HG02870 (cell line): Measurements from ENCODE around the gene SPIRE1.
A peak's percentile ranks its signal among the peaks of the same experiment; 100 is the strongest.
"Not testable (repeated sequence)": the region's sequence is repeated elsewhere in the genome, so short reads cannot be mapped to it uniquely, and the experiment has no call there.

Experiments used
- ATAC-seq: cut with Tn5 transposase; IDR thresholded peaks from one replicate; pipeline ENCODE4 v1.9.1; 2021; ENCODE audit warnings: mild to moderate bottlenecking, moderate library complexity; ENCODE audit not compliant: unreplicated experiment

The SPIRE1 gene

GRCh38 chr18:12423393-12423792 is 234.5 kb downstream of the SPIRE1 start:
- no peak for ATAC-seq

- no peak for ATAC-seq
Measured at GRCh38 chr18:12422936-12423335, 235.0 kb downstream of the SPIRE1 start.

- no peak for ATAC-seq
Measured at GRCh38 chr18:12421732-12422131, 236.2 kb downstream of the SPIRE1 start.

GRCh38 chr18:12420821-12421421 is 237.0 kb downstream of the SPIRE1 start:
- ATAC-seq: no peak

- no peak for ATAC-seq
Measured at GRCh38 chr18:12417687-12418086, 240.2 kb downstream of the SPIRE1 start.

- no peak for ATAC-seq
Measured at GRCh38 chr18:12416098-12416729, 241.7 kb downstream of the SPIRE1 start.

- no peak for ATAC-seq
Measured at GRCh38 chr18:12411456-12411855, 246.5 kb downstream of the SPIRE1 start.

- ATAC-seq: not testable (repeated sequence)
Measured at GRCh38 chr18:12410747-12411146, 247.2 kb downstream of the SPIRE1 start.

GRCh38 chr18:12410081-12410481 is 247.8 kb downstream of the SPIRE1 start:
- no peak for ATAC-seq

- no peak for ATAC-seq
Measured at GRCh38 chr18:12409469-12409868, 248.4 kb downstream of the SPIRE1 start.

GRCh38 chr18:12408247-12408869 is 249.5 kb downstream of the SPIRE1 start:
- ATAC-seq: peak; percentile 18

GRCh38 chr18:12406371-12407111 is 251.4 kb downstream of the SPIRE1 start:
- ATAC-seq: no peak

GRCh38 chr18:12405066-12405465 is 252.8 kb downstream of the SPIRE1 start:
- ATAC-seq: no peak

- ATAC-seq: no peak
Measured at GRCh38 chr18:12403601-12404506, 254.1 kb downstream of the SPIRE1 start.

GRCh38 chr18:12401881-12402280 is 256.0 kb downstream of the SPIRE1 start:
- ATAC-seq: no peak

- no peak for ATAC-seq
Measured at GRCh38 chr18:12399231-12399630, 258.7 kb downstream of the SPIRE1 start.

- ATAC-seq: no peak
Measured at GRCh38 chr18:12398625-12399024, 259.3 kb downstream of the SPIRE1 start.

- no peak for ATAC-seq
Measured at GRCh38 chr18:12397793-12398192, 260.1 kb downstream of the SPIRE1 start.

GRCh38 chr18:12397254-12397653 is 260.7 kb downstream of the SPIRE1 start:
- no peak for ATAC-seq
